K562 (cell line): ENCODE results near the gene C16orf92. TPM values are rescaled to one million over a fixed set of nuclear protein-coding genes. Genes with fewer than 3 reads are reported as not detected.
A peak's percentile ranks its signal among the peaks of the same experiment; 100 is the strongest.

ENCODE experiments used
- ATAC-seq: fragments of 200-7000 bp; cut with Tn5 transposase; 3 replicates; pipeline ENCODE4 v1.9.1; 2020; ENCODE audit warnings: moderate library complexity
- BruUV-seq: library from RNA; stranded (reverse); fragments of 400-500 nt; replicated peaks from 2 replicates; lab custom pipeline; 2021; lab: Mats Ljungman, UMichigan
- CTCF ChIA-PET: fragments of 300-600 bp; formaldehyde crosslinking; extraction: SDS; loops from one replicate; lab custom pipeline; 2021; ENCODE audit warnings: low intra/inter-chr PET ratio; lab: Yijun Ruan, JAX
- POLR2A ChIA-PET: fragments of 300-600, 350-650 bp; sonication (Branson Sonifier 250); formaldehyde crosslinking; extraction: SDS; loops from one replicate; lab custom pipeline; 2021; ENCODE audit warnings: antibody characterized with exemption, inconsistent platforms; lab: Yijun Ruan, JAX
- DNase-seq, 4 experiments: peaks; one replicate each; pipeline versions ENCODE4 v3.0.0 to v3.0.0-alpha.2; 2011 to 2018; ENCODE audit warnings: low spot score in 3 of 4, mixed read lengths in 3 of 4; ENCODE audit errors: extremely low read depth in 1 of 4
- FAIRE-seq: peaks from 2 replicates; lab custom pipeline; 2011; peaks lifted over from hg19 to GRCh38; lab: Jason Lieb, UNC
- H2AFZ ChIP-seq: 2 replicates; pipeline ENCODE4 v1.6.0; 2011; ENCODE audit warnings: low read depth, low read length, control low read depth, inconsistent platforms
- H3K27ac ChIP-seq: fragments of 200-600 bp; 3 replicates; pipeline ENCODE4 v1.8.0; 2011; ENCODE audit warnings: low read depth, mild to moderate bottlenecking, control low read depth, inconsistent platforms, low read length, moderate library complexity, mixed read lengths; ENCODE audit errors: extremely low read depth
- H3K27me3 ChIP-seq, 2 experiments: fragments of 300-600 bp in 1 of 2; 2 replicates in 1 of 2; 3 replicates in 1 of 2; pipeline versions ENCODE4 v1.6.0 to v1.8.0; 2011; ENCODE audit warnings: inconsistent platforms in 2 of 2, low read length in 2 of 2, mild to moderate bottlenecking in 1 of 2, mixed read lengths in 1 of 2, moderate library complexity in 1 of 2; ENCODE audit not compliant: control insufficient read depth in 2 of 2, insufficient read depth in 2 of 2
- H3K36me3 ChIP-seq: fragments of 300-600 bp; 3 replicates; pipeline ENCODE4 v1.8.0; 2011; ENCODE audit warnings: mild to moderate bottlenecking, low read length, inconsistent platforms; ENCODE audit not compliant: control insufficient read depth, insufficient read depth
- H3K4me1 ChIP-seq, 2 experiments: fragments of 200-600 bp in 1 of 2; replicated peaks in 1 of 2; 2 replicates in 1 of 2; 3 replicates in 1 of 2; pipeline versions ENCODE4 v1.5.1 to v1.8.0; 2011; ENCODE audit warnings: inconsistent platforms in 2 of 2, low read length in 2 of 2, mild to moderate bottlenecking in 1 of 2, mixed read lengths in 1 of 2, moderate library complexity in 1 of 2; ENCODE audit not compliant: control insufficient read depth in 2 of 2, insufficient read depth in 2 of 2
- H3K4me2 ChIP-seq: 2 replicates; pipeline ENCODE4 v1.6.1; 2011; ENCODE audit warnings: low read length, control low read depth, inconsistent platforms, mixed read lengths; ENCODE audit not compliant: insufficient read depth
- H3K4me3 ChIP-seq: fragments of 200-600 bp; sonication (generic), shearing (Covaris generic); 2 replicates; pipeline ENCODE4 v1.5.1; 2016; ENCODE audit warnings: control low read depth, inconsistent platforms
- H3K79me2 ChIP-seq: fragments of 200-600 bp; 3 replicates; pipeline ENCODE4 v1.8.0; 2011; ENCODE audit warnings: low read length, inconsistent platforms; ENCODE audit not compliant: control insufficient read depth, insufficient read depth
- H3K9ac ChIP-seq, 2 experiments: 2 replicates each; pipeline versions ENCODE4 v1.6.0 to v1.6.1; 2011; ENCODE audit warnings: low read depth in 2 of 2, low read length in 2 of 2, control low read depth in 1 of 2, inconsistent platforms in 1 of 2, mild to moderate bottlenecking in 1 of 2, mixed read lengths in 1 of 2; ENCODE audit not compliant: insufficient read depth in 1 of 2
- H3K9me1 ChIP-seq: one replicate; pipeline ENCODE4 v1.6.0; 2011; ENCODE audit warnings: inconsistent platforms, mild to moderate bottlenecking, low read length, moderate library complexity; ENCODE audit not compliant: control insufficient read depth, insufficient read depth
- H3K9me3 ChIP-seq: replicated peaks from 2 replicates; pipeline ENCODE4 v1.5.1; 2011; ENCODE audit warnings: low read depth, low read length, inconsistent platforms; ENCODE audit not compliant: control insufficient read depth, insufficient read depth
- H4K20me1 ChIP-seq: replicated peaks from 2 replicates; pipeline ENCODE4 v1.6.1; 2011; ENCODE audit warnings: low read length, inconsistent platforms, mixed read lengths; ENCODE audit not compliant: control insufficient read depth, insufficient read depth
- RBFOX2 ChIP-seq: fragments of 200-400 bp; formaldehyde crosslinking; IDR thresholded peaks from 2 replicates; pipeline ENCODE4 v1.6.1; 2017; ENCODE audit warnings: low read depth, mild to moderate bottlenecking, low read length, moderate library complexity
- RBM17 ChIP-seq: fragments of 200-400 bp; formaldehyde crosslinking; IDR thresholded peaks from 2 replicates; pipeline ENCODE4 v1.6.1; 2017; ENCODE audit warnings: low read depth, mild to moderate bottlenecking, low read length, borderline replicate concordance
- ZNF75A ChIP-seq: fragments of 450-650 bp; formaldehyde crosslinking; IDR thresholded peaks from 2 replicates; pipeline ENCODE4 v1.4.0; 2020; ENCODE audit warnings: mild to moderate bottlenecking
- WGBS: fragments of 100-300 bp; shearing (Covaris generic); methylation state at CpG from one replicate; pipeline ENCODE4 v1.1.6; 2016; ENCODE audit warnings: low coverage, mixed read lengths; ENCODE audit not compliant: insufficient coverage; ENCODE audit errors: missing lambda C conversion rate; 5-methylcytosine and 5-hydroxymethylcytosine counted together
- in situ Hi-C: fragments of 300-500 bp; cut with MboI; formaldehyde crosslinking; loops from 4 replicates; pipeline ENCODE4 v1.15.0; 2018; ENCODE audit warnings: inconsistent platforms, mixed read lengths
- intact Hi-C: fragments of 100-400 bp; cut with micrococcal nuclease; formaldehyde crosslinking; loops from 2 replicates; pipeline ENCODE4 v1.14.2; 2022
- polyA plus RNA-seq, 8 experiments: library from polyadenylated mRNA; depleted of rRNA in 4 of 8; stranded (reverse) in 5 of 8; unstranded in 3 of 8; fragments of >200 nt; fragmentation: Nextera tagmentation in 2 of 8; fragmentation: Illumina TruSeq in 1 of 8; extraction: Ambion mirVana in 2 of 8; extraction: Trizol in 1 of 8; gene quantifications; 2 replicates each; pipeline versions ENCODE4 v1.2.1 to v1.2.3, GENCODE V29; 2011 to 2014; ENCODE audit warnings: inconsistent platforms in 1 of 8, missing spikeins in 1 of 8
- total RNA-seq, 7 experiments: library from RNA; depleted of rRNA in 6 of 7; stranded (reverse); fragments of >200 nt in 6 of 7; fragmentation: Illumina TruSeq in 2 of 7; extraction: Trizol in 2 of 7; gene quantifications; 2 replicates each; pipeline versions ENCODE4 v1.2.1 to v1.2.3, GENCODE V29; 2011 to 2021; ENCODE audit warnings: low replicate concordance in 1 of 7
- TF ChIP-seq, protein P1 (sequence below): fragments of 450-650 bp; IDR thresholded peaks from 2 replicates; pipeline ENCODE4 v1.6.1; 2016; ENCODE audit warnings: low read depth

Gene C16orf92
- total and polyA plus RNA-seq, 9 of the 15 experiments (the other 6 are each of a cell fraction or from before 2014, with no cell fraction given): not detected

DNA sequence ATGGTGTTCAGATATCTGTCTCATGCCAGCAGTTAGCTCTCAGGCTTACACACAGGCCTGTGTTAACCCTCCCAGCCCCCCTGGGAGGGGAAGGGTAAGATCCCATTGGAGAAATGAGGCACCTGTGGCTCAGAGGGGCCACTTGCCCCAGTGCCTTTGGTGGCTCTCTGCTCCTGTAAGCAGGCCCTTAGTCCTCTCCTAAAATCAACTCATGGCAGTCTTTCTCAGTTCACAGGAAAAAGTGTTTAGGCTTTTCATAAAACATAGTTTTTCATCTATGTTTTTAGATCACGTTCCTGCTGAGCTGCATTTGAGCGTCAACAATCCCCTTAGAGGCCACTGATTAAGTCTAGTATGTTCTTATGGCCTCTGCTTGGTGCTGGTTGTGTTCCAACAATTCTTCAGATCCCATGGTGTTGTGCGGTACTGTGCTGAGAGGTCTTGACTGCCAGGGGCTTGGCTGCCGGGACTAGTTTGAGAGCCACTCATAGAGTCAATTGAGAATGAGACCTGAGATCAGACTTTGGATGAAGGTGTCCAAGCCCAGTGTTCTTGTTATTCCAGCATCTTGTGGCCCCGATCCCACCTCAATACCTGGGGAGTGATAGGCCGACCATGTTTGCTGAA, 38.7 kb upstream of the C16orf92 start:
- H3K79me2 ChIP-seq: no peaks in the 10 kb centered on the region
- H4K20me1 ChIP-seq: 0 out of 2 replicates have a peak, but pooled peaks cover 2% of the 10 kb centered on the region
- H3K9ac ChIP-seq: no peak overlapping the region
- no peaks in the 10 kb centered on the region for H3K9me1 ChIP-seq
- intact Hi-C loops (no loop called here), in situ Hi-C loops (no loop called here)
- DNase-seq (no peak), ATAC-seq (no peak), FAIRE-seq (no peak)
- H3K27ac ChIP-seq: no peak overlapping the region
- H3K4me3 ChIP-seq: no peak overlapping the region
- no peaks in the 10 kb centered on the region for H3K9me3 ChIP-seq
- BruUV-seq: no TSS peak
- peaks cover 0 to 15% of the 10 kb centered on the region in 2 experiments; a peak in 1 of 5 replicates for H3K4me1 ChIP-seq
- H3K4me2 ChIP-seq: no peak overlapping the region
- ChIA-PET POLR2A (interaction anchor here (0.7 to 2.6 kb wide), 3 partner anchors 10 to 77 kb away, joined by 3 to 22 read pairs (median 3); partner anchors contain the start of gene TAOK2), CTCF (no interaction called here)
- no peak overlapping the region for H2AFZ ChIP-seq
- H3K36me3 ChIP-seq: peaks cover 100% of the 10 kb centered on the region
- 93% methylated on average over 5 of the region's 6 CpGs for WGBS
- TF ChIP-seq RBM17 (no peak), RBFOX2 (0 out of 2 replicates have a peak, but pooled peaks have one; percentile 19), ZNF75A (CRISPR knock-in tag) (no peak)
- TF ChIP-seq, all 486 proteins: peak for 1
- H3K27me3 ChIP-seq: no peaks in the 10 kb centered on the region

DNA sequence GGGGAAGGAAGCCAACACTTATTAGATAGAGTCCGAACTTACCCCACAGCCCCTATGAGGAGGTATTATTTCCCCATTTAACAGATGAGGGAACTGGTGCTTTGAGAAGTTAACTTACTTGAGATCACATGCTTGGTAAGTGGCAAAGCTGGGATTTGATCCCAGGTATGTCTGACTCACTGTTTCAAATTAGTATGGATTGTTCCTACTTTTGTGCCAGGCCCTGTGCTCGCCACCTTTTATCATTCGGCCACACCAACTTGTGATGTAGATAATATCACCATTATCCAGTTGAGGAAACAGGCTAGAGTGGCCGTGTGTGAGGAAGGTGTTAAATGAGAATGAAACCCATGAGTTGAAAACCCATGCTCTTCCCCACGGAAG, 38.2 kb upstream of the C16orf92 start:
- FAIRE-seq (no peak), ATAC-seq (no peak), DNase-seq (no peak)
- H3K4me3 ChIP-seq: no peak overlapping the region
- no peaks in the 10 kb centered on the region for H3K9me3 ChIP-seq
- WGBS: 88% methylated on average over 4 of the region's 5 CpGs
- no TSS peak for BruUV-seq
- CTCF ChIA-PET: no interaction called here
- H3K79me2 ChIP-seq: no peaks in the 10 kb centered on the region
- no peak overlapping the region for H3K27ac ChIP-seq
- no peak overlapping the region for H3K9ac ChIP-seq
- peaks cover 0 to 15% of the 10 kb centered on the region in 2 experiments; a peak in 1 of 5 replicates for H3K4me1 ChIP-seq
- intact Hi-C loops (no loop called here), in situ Hi-C loops (no loop called here)
- H2AFZ ChIP-seq: no peak overlapping the region
- POLR2A ChIA-PET: interaction anchor here (1.0 to 2.6 kb wide), 2 partner anchors 10 to 69 kb away, joined by 3 to 22 read pairs; partner anchors contain the start of gene TAOK2
- H3K27me3 ChIP-seq: no peaks in the 10 kb centered on the region
- H3K9me1 ChIP-seq: no peaks in the 10 kb centered on the region
- H4K20me1 ChIP-seq: 0 out of 2 replicates have a peak, but pooled peaks cover 2% of the 10 kb centered on the region
- H3K36me3 ChIP-seq: peaks cover 100% of the 10 kb centered on the region
- H3K4me2 ChIP-seq: no peak overlapping the region
- TF ChIP-seq, protein P1, sequence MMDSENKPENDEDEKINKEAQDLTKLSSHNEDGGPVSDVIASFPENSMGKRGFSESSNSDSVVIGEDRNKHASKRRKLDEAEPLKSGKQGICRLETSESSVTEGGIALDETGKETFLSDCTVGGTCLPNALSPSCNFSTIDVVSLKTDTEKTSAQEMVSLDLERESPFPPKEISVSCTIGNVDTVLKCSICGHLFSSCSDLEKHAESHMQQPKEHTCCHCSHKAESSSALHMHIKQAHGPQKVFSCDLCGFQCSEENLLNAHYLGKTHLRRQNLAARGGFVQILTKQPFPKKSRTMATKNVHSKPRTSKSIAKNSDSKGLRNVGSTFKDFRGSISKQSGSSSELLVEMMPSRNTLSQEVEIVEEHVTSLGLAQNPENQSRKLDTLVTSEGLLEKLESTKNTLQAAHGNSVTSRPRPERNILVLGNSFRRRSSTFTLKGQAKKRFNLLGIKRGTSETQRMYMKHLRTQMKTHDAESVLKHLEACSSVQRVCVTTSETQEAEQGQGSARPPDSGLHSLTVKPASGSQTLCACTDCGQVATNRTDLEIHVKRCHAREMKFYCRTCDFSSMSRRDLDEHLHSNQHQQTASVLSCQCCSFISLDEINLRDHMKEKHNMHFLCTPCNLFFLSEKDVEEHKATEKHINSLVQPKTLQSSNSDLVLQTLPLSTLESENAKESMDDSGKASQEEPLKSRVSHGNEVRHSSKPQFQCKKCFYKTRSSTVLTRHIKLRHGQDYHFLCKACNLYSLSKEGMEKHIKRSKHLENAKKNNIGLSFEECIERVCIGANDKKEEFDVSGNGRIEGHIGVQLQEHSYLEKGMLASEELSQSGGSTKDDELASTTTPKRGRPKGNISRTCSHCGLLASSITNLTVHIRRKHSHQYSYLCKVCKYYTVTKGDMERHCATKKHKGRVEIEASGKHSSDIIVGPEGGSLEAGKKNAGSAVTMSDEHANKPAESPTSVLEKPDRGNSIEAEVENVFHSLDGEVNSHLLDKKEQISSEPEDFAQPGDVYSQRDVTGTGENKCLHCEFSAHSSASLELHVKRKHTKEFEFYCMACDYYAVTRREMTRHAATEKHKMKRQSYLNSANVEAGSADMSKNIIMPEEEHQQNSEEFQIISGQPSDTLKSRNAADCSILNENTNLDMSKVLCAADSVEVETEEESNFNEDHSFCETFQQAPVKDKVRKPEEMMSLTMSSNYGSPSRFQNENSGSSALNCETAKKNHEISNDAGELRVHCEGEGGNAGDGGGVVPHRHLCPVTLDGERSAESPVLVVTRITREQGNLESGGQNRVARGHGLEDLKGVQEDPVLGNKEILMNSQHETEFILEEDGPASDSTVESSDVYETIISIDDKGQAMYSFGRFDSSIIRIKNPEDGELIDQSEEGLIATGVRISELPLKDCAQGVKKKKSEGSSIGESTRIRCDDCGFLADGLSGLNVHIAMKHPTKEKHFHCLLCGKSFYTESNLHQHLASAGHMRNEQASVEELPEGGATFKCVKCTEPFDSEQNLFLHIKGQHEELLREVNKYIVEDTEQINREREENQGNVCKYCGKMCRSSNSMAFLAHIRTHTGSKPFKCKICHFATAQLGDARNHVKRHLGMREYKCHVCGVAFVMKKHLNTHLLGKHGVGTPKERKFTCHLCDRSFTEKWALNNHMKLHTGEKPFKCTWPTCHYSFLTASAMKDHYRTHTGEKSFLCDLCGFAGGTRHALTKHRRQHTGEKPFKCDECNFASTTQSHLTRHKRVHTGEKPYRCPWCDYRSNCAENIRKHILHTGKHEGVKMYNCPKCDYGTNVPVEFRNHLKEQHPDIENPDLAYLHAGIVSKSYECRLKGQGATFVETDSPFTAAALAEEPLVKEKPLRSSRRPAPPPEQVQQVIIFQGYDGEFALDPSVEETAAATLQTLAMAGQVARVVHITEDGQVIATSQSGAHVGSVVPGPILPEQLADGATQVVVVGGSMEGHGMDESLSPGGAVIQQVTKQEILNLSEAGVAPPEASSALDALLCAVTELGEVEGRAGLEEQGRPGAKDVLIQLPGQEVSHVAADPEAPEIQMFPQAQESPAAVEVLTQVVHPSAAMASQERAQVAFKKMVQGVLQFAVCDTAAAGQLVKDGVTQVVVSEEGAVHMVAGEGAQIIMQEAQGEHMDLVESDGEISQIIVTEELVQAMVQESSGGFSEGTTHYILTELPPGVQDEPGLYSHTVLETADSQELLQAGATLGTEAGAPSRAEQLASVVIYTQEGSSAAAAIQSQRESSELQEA: no peak
